DOHH2 (cell line): ENCODE results near the gene RPL21.

Experiments
- H3F3A ChIP-seq: fragments of 200-600 bp; sonication (generic), shearing (Covaris generic); 2 replicates; pipeline ENCODE4 v1.6.0; 2016; ENCODE audit warnings: antibody characterized with exemption, mild to moderate bottlenecking; ENCODE audit not compliant: control insufficient read depth, insufficient read depth
- H3K27ac ChIP-seq: fragments of 200-600 bp; sonication (generic); 2 replicates; pipeline ENCODE4 v1.5.1; 2014; ENCODE audit warnings: low read depth, mild to moderate bottlenecking, low read length, moderate library complexity
- H3K27me3 ChIP-seq: fragments of 200-600 bp; sonication (generic); 2 replicates; pipeline ENCODE4 v1.6.1; 2014; ENCODE audit warnings: mild to moderate bottlenecking, low read length, mixed read lengths; ENCODE audit not compliant: control insufficient read depth
- H3K36me3 ChIP-seq: fragments of 200-600 bp; sonication (generic); 2 replicates; pipeline ENCODE4 v1.6.1; 2014; ENCODE audit warnings: mild to moderate bottlenecking, low read length, moderate library complexity, mixed read lengths; ENCODE audit not compliant: control insufficient read depth
- H3K4me1 ChIP-seq: fragments of 200-600 bp; sonication (generic); 2 replicates; pipeline ENCODE4 v1.6.1; 2014; ENCODE audit warnings: mild to moderate bottlenecking, low read length, mixed read lengths; ENCODE audit not compliant: control insufficient read depth
- H3K4me2 ChIP-seq: fragments of 200-600 bp; sonication (generic); 2 replicates; pipeline ENCODE4 v1.6.0; 2014; ENCODE audit warnings: mild to moderate bottlenecking, low read length, moderate library complexity
- H3K4me3 ChIP-seq: fragments of 200-600 bp; sonication (generic); 2 replicates; pipeline ENCODE4 v1.5.1; 2014; ENCODE audit warnings: mild to moderate bottlenecking, low read length, mixed read lengths
- H3K79me2 ChIP-seq: fragments of 200-600 bp; sonication (generic); 2 replicates; pipeline ENCODE4 v1.6.1; 2014; ENCODE audit warnings: mild to moderate bottlenecking, low read length, mixed read lengths; ENCODE audit not compliant: control insufficient read depth
- H3K9me2 ChIP-seq: fragments of 200-600 bp; sonication (generic); replicated peaks from 2 replicates; pipeline ENCODE4 v1.6.1; 2014; ENCODE audit warnings: mild to moderate bottlenecking, low read length, mixed read lengths; ENCODE audit not compliant: control insufficient read depth
- H3K9me3 ChIP-seq: fragments of 200-600 bp; sonication (generic); 2 replicates; pipeline ENCODE4 v1.6.1; 2014; ENCODE audit warnings: antibody characterized with exemption, low read length, mixed read lengths; ENCODE audit not compliant: control insufficient read depth, insufficient read depth
- H4K20me1 ChIP-seq: fragments of 200-600 bp; sonication (generic); 2 replicates; pipeline ENCODE4 v1.6.0; 2014; ENCODE audit warnings: low read depth, mild to moderate bottlenecking, antibody characterized with exemption, low read length, moderate library complexity; ENCODE audit not compliant: control insufficient read depth, insufficient read depth
- EZH2phosphoT487 ChIP-seq: fragments of 200-600 bp; sonication (generic); IDR thresholded peaks from 2 replicates; pipeline ENCODE4 v1.6.1; 2017; ENCODE audit warnings: borderline replicate concordance, mild to moderate bottlenecking, antibody characterized with exemption, low read length, moderate library complexity, mixed read lengths
- TF ChIP-seq, protein P1 (sequence below): fragments of 200-600 bp; sonication (generic); IDR thresholded peaks from one replicate; pipeline ENCODE4 v1.5.1; 2014; ENCODE audit warnings: antibody characterized with exemption, mild to moderate bottlenecking, low read depth, low read length; ENCODE audit not compliant: poor library complexity, severe bottlenecking

Gene RPL21

GRCh38 chr13:27300941-27301586, 49.7 kb downstream of the RPL21 start:
- peaks cover 67% of the 10 kb centered on the region for H3K4me1 ChIP-seq
- H3K4me2 ChIP-seq: no peak overlapping the region
- H3K27ac ChIP-seq: no peak overlapping the region
- H3F3A ChIP-seq: 0 out of 2 replicates have a peak, but pooled peaks cover 7% of the 10 kb centered on the region
- no peaks in the 10 kb centered on the region for H3K27me3 ChIP-seq
- no peaks in the 10 kb centered on the region for H3K36me3 ChIP-seq
- no peak overlapping the region for H3K4me3 ChIP-seq
- no peaks in the 10 kb centered on the region for H4K20me1 ChIP-seq
- no peaks in the 10 kb centered on the region for H3K9me2 ChIP-seq
- H3K9me3 ChIP-seq: no peaks in the 10 kb centered on the region
- no peak for TF ChIP-seq EZH2phosphoT487
- TF ChIP-seq, protein P1, sequence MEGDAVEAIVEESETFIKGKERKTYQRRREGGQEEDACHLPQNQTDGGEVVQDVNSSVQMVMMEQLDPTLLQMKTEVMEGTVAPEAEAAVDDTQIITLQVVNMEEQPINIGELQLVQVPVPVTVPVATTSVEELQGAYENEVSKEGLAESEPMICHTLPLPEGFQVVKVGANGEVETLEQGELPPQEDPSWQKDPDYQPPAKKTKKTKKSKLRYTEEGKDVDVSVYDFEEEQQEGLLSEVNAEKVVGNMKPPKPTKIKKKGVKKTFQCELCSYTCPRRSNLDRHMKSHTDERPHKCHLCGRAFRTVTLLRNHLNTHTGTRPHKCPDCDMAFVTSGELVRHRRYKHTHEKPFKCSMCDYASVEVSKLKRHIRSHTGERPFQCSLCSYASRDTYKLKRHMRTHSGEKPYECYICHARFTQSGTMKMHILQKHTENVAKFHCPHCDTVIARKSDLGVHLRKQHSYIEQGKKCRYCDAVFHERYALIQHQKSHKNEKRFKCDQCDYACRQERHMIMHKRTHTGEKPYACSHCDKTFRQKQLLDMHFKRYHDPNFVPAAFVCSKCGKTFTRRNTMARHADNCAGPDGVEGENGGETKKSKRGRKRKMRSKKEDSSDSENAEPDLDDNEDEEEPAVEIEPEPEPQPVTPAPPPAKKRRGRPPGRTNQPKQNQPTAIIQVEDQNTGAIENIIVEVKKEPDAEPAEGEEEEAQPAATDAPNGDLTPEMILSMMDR: no peak
- no peaks in the 10 kb centered on the region for H3K79me2 ChIP-seq

- no peak overlapping the region for H3K4me3 ChIP-seq
- peaks cover 66% of the 10 kb centered on the region for H3K4me1 ChIP-seq
- H3F3A ChIP-seq: peaks cover 10% of the 10 kb centered on the region; the same call in 1 of the 2 replicates
- no peaks in the 10 kb centered on the region for H3K27me3 ChIP-seq
- no peaks in the 10 kb centered on the region for H4K20me1 ChIP-seq
- no peaks in the 10 kb centered on the region for H3K9me3 ChIP-seq
- H3K36me3 ChIP-seq: no peaks in the 10 kb centered on the region
- peak overlapping the region; percentile 24; the same call in 1 of the 2 replicates for H3K27ac ChIP-seq
- no peaks in the 10 kb centered on the region for H3K9me2 ChIP-seq
- no peaks in the 10 kb centered on the region for H3K79me2 ChIP-seq
- peak overlapping the region; percentile 34 for H3K4me2 ChIP-seq
- no peak for TF ChIP-seq EZH2phosphoT487
- TF ChIP-seq, protein P1: no peak
These were observed 51.4 kb downstream of the RPL21 start for GRCh38 chr13:27302643-27303262.

DNA sequence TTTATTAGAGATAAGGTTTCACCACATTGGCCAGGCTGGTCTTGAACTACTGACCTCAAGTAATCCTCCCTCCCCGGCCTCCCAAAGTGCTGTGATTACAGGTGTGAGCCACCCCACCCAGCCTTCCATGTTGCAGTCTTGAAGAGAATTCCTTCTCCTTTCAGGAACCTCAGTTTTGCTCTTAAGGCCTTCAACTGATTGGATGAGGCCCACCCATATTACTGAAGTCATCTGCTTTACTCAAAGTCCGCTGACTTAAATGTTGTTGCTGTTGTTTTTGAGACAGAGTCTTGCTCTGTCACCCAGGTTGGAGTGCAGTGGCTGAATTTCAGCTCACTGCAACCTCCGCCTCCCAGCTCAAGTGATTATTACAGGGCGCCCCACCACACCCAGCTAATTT, 52.7 kb downstream of the RPL21 start:
- Histone ChIP-seq H3K9me3 (no peaks in the 10 kb centered on the region), H3F3A (peaks cover 10% of the 10 kb centered on the region; the same call in 1 of the 2 replicates), H3K36me3 (no peaks in the 10 kb centered on the region), H3K27ac (no peak overlapping the region), H3K4me3 (no peak overlapping the region), H4K20me1 (no peaks in the 10 kb centered on the region), H3K4me2 (no peak overlapping the region), H3K4me1 (peaks cover 65% of the 10 kb centered on the region), H3K9me2 (no peaks in the 10 kb centered on the region), H3K79me2 (no peaks in the 10 kb centered on the region), H3K27me3 (no peaks in the 10 kb centered on the region)
- TF ChIP-seq, protein P1: no peak
- no peak for TF ChIP-seq EZH2phosphoT487
